HEK293T (cell line): ENCODE measurements around the gene PSMA3.

Source experiments
- ARNT ChIP-seq: fragments of 450-650 bp; IDR thresholded peaks from 2 replicates; pipeline ENCODE4 v1.6.1; 2017; ENCODE audit warnings: mild to moderate bottlenecking
- FOXA1 ChIP-seq: fragments of 450-650 bp; IDR thresholded peaks from 2 replicates; pipeline ENCODE4 v1.6.1; 2016; ENCODE audit warnings: mild to moderate bottlenecking
- FOXM1 ChIP-seq: fragments of 450-650 bp; IDR thresholded peaks from 2 replicates; pipeline ENCODE4 v1.6.1; 2017; ENCODE audit warnings: mild to moderate bottlenecking, borderline replicate concordance
- TF ChIP-seq, protein P1 (sequence below): fragments of 450-650 bp; IDR thresholded peaks from 2 replicates; pipeline ENCODE4 v1.6.1; 2016

DNA sequence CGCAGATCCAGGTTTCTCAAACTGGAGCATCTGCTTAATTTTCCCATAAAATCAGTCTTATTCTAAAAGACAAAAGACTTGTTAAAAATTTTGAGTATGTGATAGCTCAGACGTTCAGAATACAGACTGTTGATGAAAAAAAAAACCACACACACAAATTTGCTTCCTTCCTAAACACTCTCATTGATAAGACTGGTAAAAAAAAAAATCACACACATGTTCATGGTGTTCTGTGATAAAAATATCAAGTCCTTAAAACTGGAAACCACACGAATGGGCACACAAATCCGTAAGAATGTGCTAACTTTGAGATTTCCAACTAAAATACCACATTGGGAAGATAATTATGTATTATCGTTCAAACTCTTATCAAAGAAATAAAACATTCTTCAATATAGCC is 47.0 kb downstream of the PSMA3 start:
- TF ChIP-seq ARNT (no peak), FOXA1 (no peak), FOXM1 (no peak)
- TF ChIP-seq, protein P1, sequence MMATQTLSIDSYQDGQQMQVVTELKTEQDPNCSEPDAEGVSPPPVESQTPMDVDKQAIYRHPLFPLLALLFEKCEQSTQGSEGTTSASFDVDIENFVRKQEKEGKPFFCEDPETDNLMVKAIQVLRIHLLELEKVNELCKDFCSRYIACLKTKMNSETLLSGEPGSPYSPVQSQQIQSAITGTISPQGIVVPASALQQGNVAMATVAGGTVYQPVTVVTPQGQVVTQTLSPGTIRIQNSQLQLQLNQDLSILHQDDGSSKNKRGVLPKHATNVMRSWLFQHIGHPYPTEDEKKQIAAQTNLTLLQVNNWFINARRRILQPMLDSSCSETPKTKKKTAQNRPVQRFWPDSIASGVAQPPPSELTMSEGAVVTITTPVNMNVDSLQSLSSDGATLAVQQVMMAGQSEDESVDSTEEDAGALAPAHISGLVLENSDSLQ: no peak
